Stimulated activated CD8-positive, alpha-beta memory T cell treated with anti-CD3 and anti-CD28 coated beads, Interleukin-7, amount 100 ng/mL, for 4 hours (primary cell): ENCODE results near the gene TPM1.
"Not testable (repeated sequence)": the region's sequence is repeated elsewhere in the genome, so short reads cannot be mapped to it uniquely, and the experiment has no call there.

Source experiments
- DNase-seq, 2 donors: peaks; one replicate each; pipeline ENCODE4 v3.0.0-alpha.2; 2020; ENCODE audit warnings: low read depth in 2 of 2

TPM1 gene

DNA sequence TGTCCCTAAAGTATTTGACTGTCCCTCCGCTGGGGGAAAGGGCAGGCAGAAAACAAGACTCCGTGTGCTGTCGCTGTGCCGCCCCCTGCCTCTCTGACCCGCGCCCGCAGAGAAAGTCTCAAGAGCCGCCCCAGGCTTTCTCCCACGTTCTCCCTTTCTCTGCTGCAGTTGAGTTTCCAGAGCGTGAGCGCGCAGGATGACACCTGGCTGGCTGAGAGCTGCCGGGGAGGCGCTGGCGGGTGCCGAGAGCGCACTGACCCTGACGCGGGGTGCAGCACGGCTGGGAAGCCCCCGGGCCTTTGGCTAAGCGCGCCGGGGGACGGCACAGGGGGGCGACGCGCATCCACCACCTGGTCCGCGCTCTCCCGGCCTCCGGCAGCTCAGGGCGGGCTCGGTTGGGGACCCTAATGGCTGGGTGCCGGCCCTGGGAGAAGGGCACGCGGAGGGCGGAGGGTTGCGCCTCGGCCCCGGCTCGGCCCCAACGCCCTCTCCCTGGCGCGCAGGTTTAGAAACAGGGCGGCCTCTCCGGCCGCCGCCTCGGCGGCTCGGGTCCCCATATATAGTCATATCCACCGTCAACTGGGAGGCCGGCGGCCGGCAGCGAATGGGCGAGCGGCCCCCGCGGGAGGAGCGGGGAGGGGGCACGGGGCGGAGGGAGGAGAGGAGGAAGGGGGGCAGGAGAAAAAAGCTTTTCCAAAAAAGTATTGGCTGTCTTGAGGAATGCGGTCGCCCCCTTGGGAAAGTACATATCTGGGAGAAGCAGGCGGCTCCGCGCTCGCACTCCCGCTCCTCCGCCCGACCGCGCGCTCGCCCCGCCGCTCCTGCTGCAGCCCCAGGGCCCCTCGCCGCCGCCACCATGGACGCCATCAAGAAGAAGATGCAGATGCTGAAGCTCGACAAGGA is at the start of gene TPM1:
Gene TPM1, plus strand, starts transcription at position 774 of the 903 bp plus-strand sequence. Its CDS starts 83 bp downstream, at position 857.
- DNase-seq = no peak

GRCh38 chr15:62993066-62993465 is 49.5 kb upstream of the TPM1 start:
- no peak for DNase-seq

DNA sequence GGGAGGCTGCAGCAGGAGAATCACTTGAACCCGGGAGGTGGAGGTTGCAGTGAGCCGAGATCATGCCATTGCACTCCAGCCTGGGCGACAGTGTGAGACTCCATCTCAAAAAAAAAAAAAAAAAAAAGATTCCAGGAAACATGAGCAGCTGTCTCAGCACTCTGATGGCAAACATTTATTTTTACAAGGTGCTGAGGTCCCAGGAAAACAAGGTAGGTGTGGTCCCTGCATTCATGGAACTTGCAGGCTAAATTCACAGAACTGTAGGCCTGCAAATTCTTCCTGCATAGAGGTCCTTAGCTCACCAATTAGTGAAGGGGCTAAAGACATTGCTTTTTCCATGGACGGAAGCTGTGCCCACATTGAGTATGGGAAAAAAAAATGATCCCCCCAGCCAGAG is 48.9 kb upstream of the TPM1 start:
- not testable (repeated sequence) for DNase-seq

- DNase-seq = no peak
Measured at GRCh38 chr15:62994439-62994838, 48.1 kb upstream of the TPM1 start.

DNA sequence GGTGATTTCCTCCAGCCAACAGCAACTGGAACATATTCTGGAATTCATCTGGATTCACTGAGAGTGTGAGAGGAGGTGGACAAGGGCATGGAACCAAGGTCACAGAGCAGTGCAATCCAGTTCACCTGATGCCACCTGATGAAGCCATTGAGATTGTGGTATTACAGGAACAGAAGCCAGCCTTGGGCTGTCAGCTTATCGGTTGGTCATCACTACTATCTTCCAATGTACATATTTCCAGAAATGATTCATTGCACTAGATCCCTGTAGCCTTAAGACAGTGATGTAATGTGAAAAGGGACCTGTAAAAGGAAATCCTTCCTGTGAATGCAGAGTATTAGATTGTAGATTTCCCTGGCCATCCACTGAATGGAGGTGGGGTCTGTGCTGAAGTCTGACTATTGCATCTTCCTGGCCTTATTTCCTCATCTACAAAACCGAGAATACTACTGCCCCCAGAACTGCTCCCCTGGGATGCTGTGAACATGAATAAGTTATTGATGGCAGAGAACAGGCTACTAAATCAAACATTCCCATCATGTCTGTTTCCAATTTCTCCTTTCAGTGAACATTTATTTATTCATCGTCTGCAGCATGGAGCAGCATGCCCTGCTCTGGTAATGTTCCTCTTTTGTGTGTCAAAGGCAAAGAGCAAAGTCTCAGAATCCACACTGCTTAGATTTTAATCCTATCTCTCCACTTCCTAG is 47.4 kb upstream of the TPM1 start:
- no peak for DNase-seq

- no peak for DNase-seq
Measured at GRCh38 chr15:62997441-62997840, 45.1 kb upstream of the TPM1 start.

- DNase-seq = no peak
Measured at GRCh38 chr15:62998262-62998890, 44.2 kb upstream of the TPM1 start.

DNA sequence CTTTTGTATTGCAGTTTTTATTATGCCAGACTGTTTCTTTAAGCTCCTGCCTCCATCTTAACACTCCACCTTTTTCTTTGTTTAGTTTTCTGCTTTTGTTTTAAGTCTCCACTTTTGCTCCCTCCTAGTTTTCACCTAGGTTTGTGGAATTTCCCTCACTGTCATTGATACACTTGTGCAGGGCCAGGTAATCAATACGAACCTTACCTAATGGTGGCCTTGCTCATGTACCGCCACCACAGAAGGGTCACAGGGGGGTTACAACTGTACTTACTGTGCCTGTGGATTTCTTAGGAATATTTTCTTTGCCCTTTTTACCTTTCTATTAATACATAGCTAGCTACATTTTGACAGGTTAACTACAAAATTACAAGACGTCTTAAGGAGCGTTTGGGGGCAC is 43.4 kb upstream of the TPM1 start:
- no peak for DNase-seq

- DNase-seq = no peak
Measured at GRCh38 chr15:62999923-63000561, 42.5 kb upstream of the TPM1 start.

- DNase-seq = no peak
Measured at GRCh38 chr15:63000706-63001105, 41.8 kb upstream of the TPM1 start.

DNA sequence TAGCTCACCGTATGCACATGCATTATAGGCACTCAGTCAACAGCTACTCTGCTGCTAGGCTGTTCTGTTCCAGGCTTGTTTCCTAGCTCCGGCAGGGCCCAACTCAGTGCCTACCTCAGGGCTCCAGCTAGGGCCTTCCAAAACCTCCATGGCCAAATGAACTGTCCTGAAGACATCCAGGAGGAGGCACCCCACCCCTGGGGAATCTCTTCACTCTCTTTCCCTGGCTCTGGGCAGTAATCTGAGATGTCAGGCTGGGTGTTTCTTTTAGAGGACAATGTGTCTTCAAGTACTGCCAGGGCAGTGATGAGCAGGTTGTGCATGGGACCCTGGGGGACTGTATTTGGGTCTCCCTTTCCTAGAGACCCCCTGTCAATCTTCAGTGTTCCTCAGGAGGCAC is 38.3 kb upstream of the TPM1 start:
- no peak for DNase-seq

DNA sequence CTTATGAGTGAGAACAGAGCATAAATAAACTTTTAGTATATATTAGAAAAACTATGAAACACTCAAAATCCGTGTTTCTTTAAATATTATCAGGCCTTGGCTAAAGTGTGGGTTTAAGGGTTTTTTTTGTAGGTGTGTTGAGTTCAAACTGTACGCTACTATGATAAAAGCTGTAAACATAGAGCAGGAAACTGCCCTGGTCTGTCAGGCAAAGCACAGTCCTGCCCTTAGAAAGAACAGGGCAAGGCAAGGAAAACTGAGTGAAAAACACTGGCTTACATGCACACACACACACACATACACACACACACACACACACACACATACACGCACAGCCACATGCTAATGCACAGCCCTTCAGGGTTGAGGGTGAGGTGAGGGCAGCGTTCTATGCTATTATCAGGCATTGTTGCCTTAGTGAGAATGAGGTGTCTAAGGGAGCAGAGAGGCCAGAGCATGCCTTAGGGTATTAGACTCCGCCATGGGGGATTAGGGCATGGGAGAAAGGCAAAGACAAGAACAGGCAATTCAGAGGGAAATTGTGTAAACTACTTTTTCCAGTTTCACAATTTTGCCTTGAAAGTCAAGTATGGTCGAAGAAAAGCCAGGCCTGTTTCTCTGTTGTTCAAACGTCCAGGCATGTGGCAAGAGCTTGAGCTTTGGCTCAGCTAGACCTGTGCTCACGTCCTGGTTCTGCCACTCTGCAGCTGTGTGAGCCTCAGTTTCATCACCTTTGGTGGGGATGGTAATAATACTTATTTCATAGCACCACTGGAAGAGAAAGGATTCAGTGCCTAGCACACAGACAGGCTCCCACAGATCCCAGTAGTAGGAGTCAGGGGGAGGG is 36.3 kb upstream of the TPM1 start:
- DNase-seq = no peak

GRCh38 chr15:63008333-63009049 is 34.1 kb upstream of the TPM1 start:
- no peak for DNase-seq

DNA sequence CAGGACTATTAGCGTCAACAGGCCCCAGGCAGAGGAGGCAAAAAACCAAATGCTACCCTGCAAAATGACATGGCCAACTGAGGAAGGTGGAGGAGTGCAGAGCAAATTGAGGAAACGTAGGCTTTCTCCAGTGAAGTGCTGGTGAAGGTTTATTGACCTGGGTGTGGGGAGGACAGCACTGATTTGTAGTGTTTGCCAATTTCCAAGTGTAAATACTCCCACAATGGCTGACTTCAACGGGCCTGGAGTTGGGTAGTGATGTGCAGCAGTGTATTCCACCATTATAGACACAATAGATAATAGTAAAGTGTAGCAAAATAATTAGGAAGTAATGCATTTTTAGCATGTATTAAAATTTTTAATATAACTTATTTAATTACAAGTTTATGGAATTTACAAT is 32.2 kb upstream of the TPM1 start:
- DNase-seq = no peak

DNA sequence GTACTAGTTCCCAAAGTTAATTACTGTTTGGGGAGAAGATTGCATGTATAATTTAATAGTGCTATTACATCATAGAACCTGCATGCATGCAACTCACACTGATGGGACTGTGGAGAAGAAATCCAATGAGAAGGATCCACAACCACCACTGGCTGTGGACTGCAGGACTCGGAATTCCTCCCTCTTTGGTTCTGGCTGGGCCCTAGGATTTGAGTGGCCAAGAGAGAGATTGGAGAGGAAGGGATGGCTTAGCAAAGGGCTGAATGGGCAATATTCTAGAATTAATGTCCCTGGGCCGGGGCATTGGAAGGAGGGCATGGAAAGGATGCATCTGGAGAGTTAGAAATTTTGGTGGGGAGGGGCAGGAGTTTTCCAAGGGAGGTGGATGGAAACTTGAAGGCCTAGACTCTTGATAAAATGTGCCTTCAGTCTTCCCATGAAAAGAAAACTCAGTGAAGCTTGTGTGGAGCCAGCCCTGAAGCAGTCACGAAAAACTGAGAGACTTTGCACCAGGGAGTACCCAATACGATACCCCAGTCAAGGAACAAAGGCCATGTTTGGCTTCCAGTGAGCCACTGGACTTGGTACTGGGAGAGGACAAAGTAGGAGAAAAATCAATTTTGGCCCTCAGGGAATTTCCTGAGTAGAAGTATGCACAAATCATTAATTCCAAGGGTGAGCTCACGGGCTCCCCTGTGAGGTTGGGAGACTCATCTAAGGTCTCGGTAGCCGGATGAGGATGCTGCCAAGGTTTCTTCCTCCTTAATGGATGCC is 31.4 kb upstream of the TPM1 start:
- DNase-seq = no peak

- no peak for DNase-seq
Measured at GRCh38 chr15:63012444-63012843, 30.1 kb upstream of the TPM1 start.

GRCh38 chr15:63013052-63013808 is 29.3 kb upstream of the TPM1 start:
- DNase-seq = no peak

GRCh38 chr15:63014578-63014977 is 28.0 kb upstream of the TPM1 start:
- no peak for DNase-seq

GRCh38 chr15:63015618-63016017 is 26.9 kb upstream of the TPM1 start:
- DNase-seq = no peak
